PC-3 (cell line): ENCODE results near the gene BABAM1. TPM values are rescaled to one million over a fixed set of nuclear protein-coding genes. Genes with fewer than 3 reads are reported as not detected.

ENCODE experiments used
- ATAC-seq: fragments of 200-7000 bp; cut with Tn5 transposase; 2 replicates; pipeline ENCODE4 v1.9.1; 2020; ENCODE audit warnings: mild to moderate bottlenecking, moderate library complexity
- BruUV-seq: library from RNA; stranded (reverse); fragments of 400-500 nt; replicated peaks from 2 replicates; lab custom pipeline; 2021; lab: Mats Ljungman, UMichigan
- CTCF ChIA-PET: fragments of 300-600 bp; sonication (Branson Sonifier 250); formaldehyde crosslinking; loops from one replicate; lab custom pipeline; 2022; ENCODE audit warnings: antibody characterized with exemption; lab: Charles Lee
- POLR2A ChIA-PET: fragments of 300-600 bp; sonication (Branson Sonifier 250); formaldehyde crosslinking; loops from one replicate; lab custom pipeline; 2022; ENCODE audit warnings: antibody characterized with exemption; ENCODE audit not compliant: unreplicated experiment; lab: Charles Lee
- DNase-seq: peaks from one replicate; pipeline ENCODE4 v3.0.0-alpha.2; 2015
- H2AFZ ChIP-seq: fragments of 300-600 bp; sonication (generic); 2 replicates; pipeline ENCODE4 v1.6.0; 2016; ENCODE audit warnings: antibody characterized with exemption, low read length
- H3F3A ChIP-seq: fragments of 300-600 bp; sonication (generic); one replicate; pipeline ENCODE4 v1.6.0; 2017; ENCODE audit warnings: antibody characterized with exemption, low read length, control low read depth, mild to moderate bottlenecking; ENCODE audit not compliant: unreplicated experiment
- H3K27ac ChIP-seq: fragments of 300-600 bp; sonication (generic); 2 replicates; pipeline ENCODE4 v1.5.1; 2016; ENCODE audit warnings: mild to moderate bottlenecking, low read length
- H3K27me3 ChIP-seq: fragments of 300-600 bp; sonication (generic); 2 replicates; pipeline ENCODE4 v1.6.1; 2016; ENCODE audit warnings: low read length, mixed read lengths
- H3K36me3 ChIP-seq: fragments of 300-600 bp; sonication (generic); 2 replicates; pipeline ENCODE4 v1.6.1; 2016; ENCODE audit warnings: low read depth, mixed run types, low read length, mixed read lengths
- H3K4me1 ChIP-seq: fragments of 300-600 bp; sonication (generic); 2 replicates; pipeline ENCODE4 v1.5.1; 2016; ENCODE audit warnings: low read length; ENCODE audit not compliant: insufficient read depth
- H3K4me2 ChIP-seq: fragments of 300-600 bp; sonication (generic); 2 replicates; pipeline ENCODE4 v1.6.0; 2016; ENCODE audit warnings: low read length
- H3K4me3 ChIP-seq: fragments of 300-600 bp; sonication (generic); 2 replicates; pipeline ENCODE4 v1.5.1; 2016; ENCODE audit warnings: mild to moderate bottlenecking, low read length, mixed read lengths
- H3K79me2 ChIP-seq: fragments of 300-600 bp; sonication (generic); 2 replicates; pipeline ENCODE4 v1.6.1; 2017; ENCODE audit warnings: low read length, mixed read lengths
- H3K9ac ChIP-seq: fragments of 300-600 bp; sonication (generic); 2 replicates; pipeline ENCODE4 v1.6.0; 2016; ENCODE audit warnings: mild to moderate bottlenecking, low read length
- H3K9me2 ChIP-seq: fragments of 300-600 bp; sonication (generic); replicated peaks from 2 replicates; pipeline ENCODE4 v1.6.1; 2016; ENCODE audit warnings: mixed run types, low read length, mixed read lengths
- H3K9me3 ChIP-seq: fragments of 300-600 bp; sonication (generic); 2 replicates; pipeline ENCODE4 v1.6.1; 2016; ENCODE audit warnings: low read length, mixed read lengths
- H4K20me1 ChIP-seq: fragments of 300-600 bp; sonication (generic); 2 replicates; pipeline ENCODE4 v1.6.1; 2016; ENCODE audit warnings: low read length, mixed read lengths
- EZH2 ChIP-seq: fragments of 300-600 bp; sonication (generic); IDR thresholded peaks from one replicate; pipeline ENCODE4 v1.6.1; 2017; ENCODE audit warnings: antibody characterized with exemption, mild to moderate bottlenecking, low read length; ENCODE audit not compliant: unreplicated experiment
- EZH2phosphoT487 ChIP-seq: fragments of 300-600 bp; sonication (generic); IDR thresholded peaks from 2 replicates; pipeline ENCODE4 v1.6.1; 2018; ENCODE audit warnings: mild to moderate bottlenecking, antibody characterized with exemption, low read length, borderline replicate concordance
- intact Hi-C: fragments of 100-400 bp; cut with micrococcal nuclease; formaldehyde crosslinking; loops from 2 replicates; pipeline ENCODE4 v1.9.0; 2023
- total RNA-seq: library from RNA; depleted of rRNA; stranded (reverse); fragments of >200 nt; gene quantifications from 2 replicates; pipeline ENCODE4 v1.2.3, GENCODE V29; 2014
- TF ChIP-seq, protein P1 (sequence below): fragments of 300-600 bp; sonication (generic); conservative IDR thresholded peaks from 2 replicates; pipeline ENCODE4 v1.5.1; 2017; ENCODE audit warnings: antibody characterized with exemption, low read depth, mild to moderate bottlenecking, low read length

BABAM1 gene
- total RNA-seq, 1 experiment from 2014 or later, result 196 TPM

GRCh38 chr19:17275441-17276175, 8.4 kb downstream of the BABAM1 start:
- H3K4me2 ChIP-seq, result no peak overlapping the region
- ATAC-seq (no peak), DNase-seq (no peak)
- H3K4me1 ChIP-seq, result no peaks in the 10 kb centered on the region
- intact Hi-C loops, result no loop called here
- H3F3A ChIP-seq, result no peaks in the 10 kb centered on the region
- no peaks in the 10 kb centered on the region for H3K9me3 ChIP-seq
- no TSS peak for BruUV-seq
- H4K20me1 ChIP-seq, result no peaks in the 10 kb centered on the region
- no peak overlapping the region for H3K4me3 ChIP-seq
- no peaks in the 10 kb centered on the region for H3K27me3 ChIP-seq
- peaks cover 38% of the 10 kb centered on the region for H3K36me3 ChIP-seq
- no peak overlapping the region for H2AFZ ChIP-seq
- H3K9me2 ChIP-seq, result no peaks in the 10 kb centered on the region
- H3K79me2 ChIP-seq, result no peaks in the 10 kb centered on the region
- H3K9ac ChIP-seq, result no peak overlapping the region
- CTCF ChIA-PET, result no interaction called here
- no peak overlapping the region for H3K27ac ChIP-seq
- POLR2A ChIA-PET, result no interaction called here
- no peak for TF ChIP-seq EZH2phosphoT487
- TF ChIP-seq, protein P1, sequence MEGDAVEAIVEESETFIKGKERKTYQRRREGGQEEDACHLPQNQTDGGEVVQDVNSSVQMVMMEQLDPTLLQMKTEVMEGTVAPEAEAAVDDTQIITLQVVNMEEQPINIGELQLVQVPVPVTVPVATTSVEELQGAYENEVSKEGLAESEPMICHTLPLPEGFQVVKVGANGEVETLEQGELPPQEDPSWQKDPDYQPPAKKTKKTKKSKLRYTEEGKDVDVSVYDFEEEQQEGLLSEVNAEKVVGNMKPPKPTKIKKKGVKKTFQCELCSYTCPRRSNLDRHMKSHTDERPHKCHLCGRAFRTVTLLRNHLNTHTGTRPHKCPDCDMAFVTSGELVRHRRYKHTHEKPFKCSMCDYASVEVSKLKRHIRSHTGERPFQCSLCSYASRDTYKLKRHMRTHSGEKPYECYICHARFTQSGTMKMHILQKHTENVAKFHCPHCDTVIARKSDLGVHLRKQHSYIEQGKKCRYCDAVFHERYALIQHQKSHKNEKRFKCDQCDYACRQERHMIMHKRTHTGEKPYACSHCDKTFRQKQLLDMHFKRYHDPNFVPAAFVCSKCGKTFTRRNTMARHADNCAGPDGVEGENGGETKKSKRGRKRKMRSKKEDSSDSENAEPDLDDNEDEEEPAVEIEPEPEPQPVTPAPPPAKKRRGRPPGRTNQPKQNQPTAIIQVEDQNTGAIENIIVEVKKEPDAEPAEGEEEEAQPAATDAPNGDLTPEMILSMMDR, result no peak
- no peak for TF ChIP-seq EZH2

DNA sequence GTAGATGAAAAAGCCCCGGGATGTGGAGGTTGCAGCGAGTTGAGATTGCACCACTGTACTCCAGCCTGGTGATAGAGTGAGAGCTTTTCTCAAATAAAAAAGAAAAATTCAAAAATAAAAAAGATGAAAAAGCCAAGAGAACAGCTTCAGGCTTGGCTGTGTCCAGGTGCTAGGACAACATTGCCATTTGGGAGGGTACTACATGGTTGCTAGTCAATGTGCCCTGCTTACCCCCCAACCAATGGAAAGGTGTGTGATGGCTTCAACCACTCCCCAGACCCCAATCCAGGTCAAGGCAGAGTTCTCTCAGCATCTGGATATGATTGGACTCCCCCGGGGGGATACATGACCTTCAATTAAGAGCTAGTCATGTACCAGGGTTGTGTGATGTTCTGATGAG, 12.2 kb downstream of the BABAM1 start:
- DNase-seq, result no peak

More for the DNA sequence above, 12.2 kb downstream of the BABAM1 start:
- ATAC-seq, result no peak
- ChIA-PET CTCF (interaction anchor here (0.8 kb wide), 1 partner anchor 26 kb away, joined by 4 read pairs; the partner anchor contains the start of gene MRPL34), POLR2A (no interaction called here)
- Histone ChIP-seq H3K9me3 (no peaks in the 10 kb centered on the region), H3K27ac (no peak overlapping the region), H3K4me3 (no peak overlapping the region), H3K9me2 (no peaks in the 10 kb centered on the region), H2AFZ (no peak overlapping the region), H3K4me1 (no peaks in the 10 kb centered on the region), H3K27me3 (no peaks in the 10 kb centered on the region), H3K79me2 (no peaks in the 10 kb centered on the region), H4K20me1 (no peaks in the 10 kb centered on the region), H3K9ac (no peak overlapping the region), H3K4me2 (no peak overlapping the region), H3K36me3 (peaks cover 21% of the 10 kb centered on the region), H3F3A (no peaks in the 10 kb centered on the region)
- intact Hi-C loops, result no loop called here
- no TSS peak for BruUV-seq
- TF ChIP-seq, protein P1, result no peak
- TF ChIP-seq EZH2phosphoT487 (no peak), EZH2 (no peak)
